DOHH2 (cell line): Measurements from ENCODE around the gene GAD1.

ENCODE experiments used
- H3F3A ChIP-seq: fragments of 200-600 bp; sonication (generic), shearing (Covaris generic); 2 replicates; pipeline ENCODE4 v1.6.0; 2016; ENCODE audit warnings: antibody characterized with exemption, mild to moderate bottlenecking; ENCODE audit not compliant: control insufficient read depth, insufficient read depth
- H3K27ac ChIP-seq: fragments of 200-600 bp; sonication (generic); 2 replicates; pipeline ENCODE4 v1.5.1; 2014; ENCODE audit warnings: low read depth, mild to moderate bottlenecking, low read length, moderate library complexity
- H3K27me3 ChIP-seq: fragments of 200-600 bp; sonication (generic); 2 replicates; pipeline ENCODE4 v1.6.1; 2014; ENCODE audit warnings: mild to moderate bottlenecking, low read length, mixed read lengths; ENCODE audit not compliant: control insufficient read depth
- H3K36me3 ChIP-seq: fragments of 200-600 bp; sonication (generic); 2 replicates; pipeline ENCODE4 v1.6.1; 2014; ENCODE audit warnings: mild to moderate bottlenecking, low read length, moderate library complexity, mixed read lengths; ENCODE audit not compliant: control insufficient read depth
- H3K4me1 ChIP-seq: fragments of 200-600 bp; sonication (generic); 2 replicates; pipeline ENCODE4 v1.6.1; 2014; ENCODE audit warnings: mild to moderate bottlenecking, low read length, mixed read lengths; ENCODE audit not compliant: control insufficient read depth
- H3K4me2 ChIP-seq: fragments of 200-600 bp; sonication (generic); 2 replicates; pipeline ENCODE4 v1.6.0; 2014; ENCODE audit warnings: mild to moderate bottlenecking, low read length, moderate library complexity
- H3K4me3 ChIP-seq: fragments of 200-600 bp; sonication (generic); 2 replicates; pipeline ENCODE4 v1.5.1; 2014; ENCODE audit warnings: mild to moderate bottlenecking, low read length, mixed read lengths
- H3K79me2 ChIP-seq: fragments of 200-600 bp; sonication (generic); 2 replicates; pipeline ENCODE4 v1.6.1; 2014; ENCODE audit warnings: mild to moderate bottlenecking, low read length, mixed read lengths; ENCODE audit not compliant: control insufficient read depth
- H3K9me2 ChIP-seq: fragments of 200-600 bp; sonication (generic); replicated peaks from 2 replicates; pipeline ENCODE4 v1.6.1; 2014; ENCODE audit warnings: mild to moderate bottlenecking, low read length, mixed read lengths; ENCODE audit not compliant: control insufficient read depth
- H3K9me3 ChIP-seq: fragments of 200-600 bp; sonication (generic); 2 replicates; pipeline ENCODE4 v1.6.1; 2014; ENCODE audit warnings: antibody characterized with exemption, low read length, mixed read lengths; ENCODE audit not compliant: control insufficient read depth, insufficient read depth
- H4K20me1 ChIP-seq: fragments of 200-600 bp; sonication (generic); 2 replicates; pipeline ENCODE4 v1.6.0; 2014; ENCODE audit warnings: low read depth, mild to moderate bottlenecking, antibody characterized with exemption, low read length, moderate library complexity; ENCODE audit not compliant: control insufficient read depth, insufficient read depth
- CTCF ChIP-seq: fragments of 200-600 bp; sonication (generic); IDR thresholded peaks from one replicate; pipeline ENCODE4 v1.5.1; 2014; ENCODE audit warnings: antibody characterized with exemption, mild to moderate bottlenecking, low read depth, low read length; ENCODE audit not compliant: poor library complexity, severe bottlenecking
- EZH2phosphoT487 ChIP-seq: fragments of 200-600 bp; sonication (generic); IDR thresholded peaks from 2 replicates; pipeline ENCODE4 v1.6.1; 2017; ENCODE audit warnings: borderline replicate concordance, mild to moderate bottlenecking, antibody characterized with exemption, low read length, moderate library complexity, mixed read lengths

Gene GAD1

GRCh38 chr2:170840717-170841210 is 24.1 kb downstream of the GAD1 start:
- Histone ChIP-seq H3K79me2 (no peaks in the 10 kb centered on the region), H3K4me3 (no peak overlapping the region), H3K36me3 (no peaks in the 10 kb centered on the region), H3K9me3 (no peaks in the 10 kb centered on the region), H3K4me2 (no peak overlapping the region), H3F3A (no peaks in the 10 kb centered on the region), H3K9me2 (no peaks in the 10 kb centered on the region), H3K4me1 (0 out of 2 replicates have a peak, but pooled peaks cover 2% of the 10 kb centered on the region), H3K27me3 (peaks cover 14% of the 10 kb centered on the region; the same call in 1 of the 2 replicates), H3K27ac (no peak overlapping the region), H4K20me1 (no peaks in the 10 kb centered on the region)
- no peak for TF ChIP-seq CTCF
- TF ChIP-seq EZH2phosphoT487 = no peak

DNA sequence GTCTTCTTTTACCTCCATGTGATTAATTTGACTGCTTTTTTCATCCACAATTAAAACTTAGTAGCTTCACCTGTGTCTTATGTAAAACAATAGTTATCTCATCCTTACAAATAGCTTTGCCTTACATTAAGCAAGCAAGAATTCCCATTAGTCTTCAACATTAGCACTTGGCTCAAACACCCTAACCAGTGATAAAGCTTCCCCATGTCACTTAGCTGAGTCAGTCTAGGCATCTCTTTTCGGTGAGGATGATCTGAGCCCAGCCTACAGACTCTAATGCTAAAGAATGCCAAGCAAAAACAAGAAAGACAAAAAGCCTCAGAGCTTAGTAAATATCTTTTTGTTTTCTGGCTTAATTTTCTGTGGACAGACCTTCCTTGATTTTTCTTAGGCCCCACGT is 26.1 kb downstream of the GAD1 start:
- no peaks in the 10 kb centered on the region for H3K79me2 ChIP-seq
- H3K27ac ChIP-seq = no peak overlapping the region
- H4K20me1 ChIP-seq = no peaks in the 10 kb centered on the region
- TF ChIP-seq EZH2phosphoT487 (no peak), CTCF (no peak)
- H3K9me3 ChIP-seq = no peaks in the 10 kb centered on the region
- H3K27me3 ChIP-seq = peaks cover 8% of the 10 kb centered on the region; the same call in 1 of the 2 replicates
- 0 out of 2 replicates have a peak, but pooled peaks cover 2% of the 10 kb centered on the region for H3K4me1 ChIP-seq
- H3K4me2 ChIP-seq = no peak overlapping the region
- no peak overlapping the region for H3K4me3 ChIP-seq
- H3F3A ChIP-seq = no peaks in the 10 kb centered on the region
- no peaks in the 10 kb centered on the region for H3K9me2 ChIP-seq
- no peaks in the 10 kb centered on the region for H3K36me3 ChIP-seq

DNA sequence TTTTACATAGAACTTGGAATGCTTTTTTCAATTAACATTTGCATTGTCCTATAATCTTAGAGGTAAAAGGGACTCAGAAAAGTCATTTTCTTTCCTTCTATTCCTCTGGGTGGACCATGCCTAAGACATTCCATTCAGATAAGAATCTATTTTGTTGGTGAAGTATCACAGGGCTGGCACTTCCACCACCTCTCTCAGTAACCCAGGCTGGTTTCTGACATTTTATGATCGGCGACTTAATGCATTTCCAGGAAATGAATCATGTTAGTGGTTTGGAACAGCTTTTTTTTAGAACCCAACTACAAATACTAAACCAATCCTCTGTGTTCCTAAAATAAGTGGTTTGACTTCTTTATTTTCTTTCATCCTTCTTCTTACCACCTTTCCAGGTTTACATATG is 27.0 kb downstream of the GAD1 start:
- Histone ChIP-seq H3K36me3 (no peaks in the 10 kb centered on the region), H3K27me3 (0 out of 2 replicates have a peak, but pooled peaks cover 6% of the 10 kb centered on the region), H3K4me2 (no peak overlapping the region), H3K27ac (no peak overlapping the region), H3K9me2 (no peaks in the 10 kb centered on the region), H3K9me3 (no peaks in the 10 kb centered on the region), H3K79me2 (no peaks in the 10 kb centered on the region), H3K4me1 (0 out of 2 replicates have a peak, but pooled peaks cover 2% of the 10 kb centered on the region), H4K20me1 (no peaks in the 10 kb centered on the region), H3F3A (no peaks in the 10 kb centered on the region), H3K4me3 (no peak overlapping the region)
- TF ChIP-seq EZH2phosphoT487 (no peak), CTCF (no peak)
